Cardiac muscle cell (in vitro differentiated cells and primary cell): ENCODE measurements around the gene GPR15. TPM values are rescaled to one million over a fixed set of nuclear protein-coding genes. Genes with fewer than 3 reads are reported as not detected.
"Not testable (repeated sequence)": the region's sequence is repeated elsewhere in the genome, so short reads cannot be mapped to it uniquely, and the experiment has no call there.

Experiments
- DNase-seq, 2 donors: peaks; one replicate each; pipeline versions ENCODE4 v3.0.0 to v3.0.0-alpha.2; 2010 to 2017; ENCODE audit warnings: low read depth in 1 of 2, low spot score in 1 of 2
- H3K27ac ChIP-seq: fragments of 200-600 bp; sonication (generic); 2 replicates; pipeline ENCODE4 v1.5.1; 2016
- H3K27me3 ChIP-seq: fragments of 200-600 bp; sonication (generic); 2 replicates; pipeline ENCODE4 v1.6.0; 2016; ENCODE audit warnings: control low read depth
- H3K36me3 ChIP-seq: fragments of 200-600 bp; sonication (generic); 2 replicates; pipeline ENCODE4 v1.5.1; 2016; ENCODE audit warnings: control low read depth
- H3K4me1 ChIP-seq: fragments of 200-600 bp; sonication (generic); 2 replicates; pipeline ENCODE4 v1.8.1; 2017; ENCODE audit warnings: low read depth, mild to moderate bottlenecking, mixed run types
- H3K4me3 ChIP-seq: fragments of 200-600 bp; sonication (generic); 2 replicates; pipeline ENCODE4 v1.5.1; 2016; ENCODE audit warnings: mild to moderate bottlenecking
- H3K9me3 ChIP-seq: fragments of 200-600 bp; sonication (generic); 2 replicates; pipeline ENCODE4 v1.5.1; 2017; ENCODE audit warnings: low read depth, mild to moderate bottlenecking, control low read depth
- polyA plus RNA-seq: library from polyadenylated mRNA; unstranded; fragments of >200 nt; fragmentation: Nextera tagmentation; extraction: Ambion mirVana; gene quantifications from 2 replicates; pipeline ENCODE4 v1.2.1, GENCODE V29; 2016
- total RNA-seq: library from RNA; depleted of rRNA; stranded (reverse); fragments of >200 nt; gene quantifications from 2 replicates; pipeline ENCODE4 v1.2.3, GENCODE V29; 2016
- TF ChIP-seq, protein P1 (sequence below): IDR thresholded peaks from 2 replicates; pipeline ENCODE4 v1.5.1; 2012; ENCODE audit warnings: low read depth, mild to moderate bottlenecking, low read length

Gene GPR15
- total and polyA plus RNA-seq, 2 experiments from 2014 or later = not detected

DNA sequence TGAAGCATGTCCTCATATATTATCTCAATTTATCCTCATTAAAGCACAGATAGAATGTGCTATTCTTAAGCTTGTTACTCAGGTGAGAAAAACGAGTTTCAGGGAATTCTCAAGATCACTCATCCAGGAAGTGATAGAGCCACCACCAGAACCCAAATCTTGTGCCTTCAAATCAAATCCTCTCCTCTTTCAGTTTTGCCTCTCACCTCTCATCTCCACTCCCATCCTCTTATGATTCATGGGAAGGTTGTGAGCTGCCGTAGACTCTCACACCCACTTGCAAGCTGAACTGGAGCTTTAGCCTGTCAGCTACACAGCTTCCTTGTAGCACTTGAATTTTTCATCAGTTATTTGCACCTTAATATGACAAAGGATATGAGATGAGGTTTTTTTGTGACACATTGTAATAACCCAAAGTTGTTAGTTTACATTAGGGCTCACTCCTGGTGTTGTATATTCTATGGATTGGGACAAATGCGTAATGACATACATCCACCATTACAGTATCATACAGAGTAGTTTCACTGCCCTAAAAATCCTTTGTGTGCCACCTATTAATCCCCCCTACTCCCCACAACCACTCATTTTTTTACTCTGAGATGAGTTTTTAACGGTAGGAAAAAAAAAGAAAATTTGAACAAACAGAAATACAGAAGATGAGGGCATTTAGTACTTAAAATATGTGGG is 25.7 kb downstream of the GPR15 start:
- no peak for DNase-seq
- H3K27ac ChIP-seq = no peak overlapping the region
- H3K27me3 ChIP-seq = peaks cover 4% of the 10 kb centered on the region
- H3K4me1 ChIP-seq = no peaks in the 10 kb centered on the region
- no peaks in the 10 kb centered on the region for H3K36me3 ChIP-seq
- no peaks in the 10 kb centered on the region for H3K9me3 ChIP-seq
- no peak overlapping the region for H3K4me3 ChIP-seq
- TF ChIP-seq, protein P1, sequence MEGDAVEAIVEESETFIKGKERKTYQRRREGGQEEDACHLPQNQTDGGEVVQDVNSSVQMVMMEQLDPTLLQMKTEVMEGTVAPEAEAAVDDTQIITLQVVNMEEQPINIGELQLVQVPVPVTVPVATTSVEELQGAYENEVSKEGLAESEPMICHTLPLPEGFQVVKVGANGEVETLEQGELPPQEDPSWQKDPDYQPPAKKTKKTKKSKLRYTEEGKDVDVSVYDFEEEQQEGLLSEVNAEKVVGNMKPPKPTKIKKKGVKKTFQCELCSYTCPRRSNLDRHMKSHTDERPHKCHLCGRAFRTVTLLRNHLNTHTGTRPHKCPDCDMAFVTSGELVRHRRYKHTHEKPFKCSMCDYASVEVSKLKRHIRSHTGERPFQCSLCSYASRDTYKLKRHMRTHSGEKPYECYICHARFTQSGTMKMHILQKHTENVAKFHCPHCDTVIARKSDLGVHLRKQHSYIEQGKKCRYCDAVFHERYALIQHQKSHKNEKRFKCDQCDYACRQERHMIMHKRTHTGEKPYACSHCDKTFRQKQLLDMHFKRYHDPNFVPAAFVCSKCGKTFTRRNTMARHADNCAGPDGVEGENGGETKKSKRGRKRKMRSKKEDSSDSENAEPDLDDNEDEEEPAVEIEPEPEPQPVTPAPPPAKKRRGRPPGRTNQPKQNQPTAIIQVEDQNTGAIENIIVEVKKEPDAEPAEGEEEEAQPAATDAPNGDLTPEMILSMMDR = no peak

GRCh38 chr3:98558100-98558827 is 26.5 kb downstream of the GPR15 start:
- no peaks in the 10 kb centered on the region for H3K4me1 ChIP-seq
- no peaks in the 10 kb centered on the region for H3K36me3 ChIP-seq
- H3K27ac ChIP-seq = no peak overlapping the region
- H3K4me3 ChIP-seq = no peak overlapping the region
- DNase-seq = no peak
- no peaks in the 10 kb centered on the region for H3K9me3 ChIP-seq
- H3K27me3 ChIP-seq = peaks cover 4% of the 10 kb centered on the region
- TF ChIP-seq, protein P1 = no peak

DNA sequence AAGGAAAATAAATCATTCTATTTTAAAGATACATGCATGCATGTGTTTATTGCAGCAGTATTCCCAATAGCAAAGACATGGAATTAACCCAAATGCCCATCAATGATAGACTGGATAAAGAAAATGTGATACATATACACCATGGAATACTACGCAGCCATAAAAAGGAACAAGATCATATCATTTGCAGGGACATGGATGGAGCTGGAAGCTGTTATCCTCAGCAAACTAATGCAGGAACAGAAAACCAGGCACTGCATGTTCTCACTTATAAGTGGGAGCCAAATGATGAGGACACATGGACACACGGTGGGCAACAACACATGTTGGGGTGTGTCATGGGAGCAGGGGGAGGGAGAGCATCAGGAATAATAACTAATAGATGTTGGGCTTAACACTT is 28.0 kb downstream of the GPR15 start:
- H3K27me3 ChIP-seq, H3K36me3 ChIP-seq, H3K9me3 ChIP-seq, H3K4me3 ChIP-seq, H3K4me1 ChIP-seq, DNase-seq, H3K27ac ChIP-seq: not testable (repeated sequence)

GRCh38 chr3:98560911-98561310 is 29.1 kb downstream of the GPR15 start:
- H3K27ac ChIP-seq = no peak overlapping the region
- no peak overlapping the region for H3K4me3 ChIP-seq
- H3K27me3 ChIP-seq = peaks cover 4% of the 10 kb centered on the region
- no peak for DNase-seq
- no peaks in the 10 kb centered on the region for H3K4me1 ChIP-seq
- H3K36me3 ChIP-seq = no peaks in the 10 kb centered on the region
- TF ChIP-seq, protein P1 = no peak
- no peaks in the 10 kb centered on the region for H3K9me3 ChIP-seq

- Histone ChIP-seq H3K36me3 (no peaks in the 10 kb centered on the region), H3K9me3 (no peaks in the 10 kb centered on the region), H3K27ac (no peak overlapping the region), H3K27me3 (peaks cover 4% of the 10 kb centered on the region), H3K4me1 (no peaks in the 10 kb centered on the region), H3K4me3 (no peak overlapping the region)
- DNase-seq = no peak
- TF ChIP-seq, protein P1 = no peak
Measured at GRCh38 chr3:98561727-98562521, 30.1 kb downstream of the GPR15 start.
